OCI-LY7 (cell line): Measurements from ENCODE around the gene SWT1. TPM values are rescaled to one million over a fixed set of nuclear protein-coding genes. Genes with fewer than 3 reads are reported as not detected.

Experiments
- BruUV-seq: library from RNA; stranded (reverse); fragments of 400-500 nt; replicated peaks from 2 replicates; lab custom pipeline; 2021; lab: Mats Ljungman, UMichigan
- CTCF ChIA-PET: fragments of 300-600 bp; sonication (Branson Sonifier 250); formaldehyde crosslinking; loops from one replicate; lab custom pipeline; 2022; ENCODE audit warnings: antibody characterized with exemption; ENCODE audit not compliant: unreplicated experiment; lab: Charles Lee
- POLR2A ChIA-PET: fragments of 300-600 bp; sonication (Branson Sonifier 250); formaldehyde crosslinking; loops from one replicate; lab custom pipeline; 2022; ENCODE audit warnings: antibody characterized with exemption; lab: Charles Lee
- DNase-seq: peaks from one replicate; pipeline ENCODE4 v3.0.0-alpha.2; 2015; ENCODE audit warnings: low spot score
- H2AFZ ChIP-seq: fragments of 200-600 bp; sonication (generic), shearing (Covaris generic); 2 replicates; pipeline ENCODE4 v1.6.1; 2014; ENCODE audit warnings: mild to moderate bottlenecking, antibody characterized with exemption, low read length, moderate library complexity
- H3K27ac ChIP-seq: fragments of 200-600 bp; sonication (generic); 2 replicates; pipeline ENCODE4 v1.5.1; 2014; ENCODE audit warnings: mixed run types, low read depth, mild to moderate bottlenecking, moderate library complexity, low read length, inconsistent platforms; ENCODE audit not compliant: poor library complexity, severe bottlenecking
- H3K36me3 ChIP-seq: fragments of 200-600 bp; sonication (generic); 2 replicates; pipeline ENCODE4 v1.6.1; 2014; ENCODE audit warnings: mild to moderate bottlenecking, antibody characterized with exemption, low read length, moderate library complexity, mixed read lengths; ENCODE audit not compliant: insufficient read depth
- H3K4me1 ChIP-seq: fragments of 200-600 bp; sonication (generic); 2 replicates; pipeline ENCODE4 v1.5.1; 2014; ENCODE audit warnings: mild to moderate bottlenecking, low read length; ENCODE audit not compliant: insufficient read depth, poor library complexity, severe bottlenecking
- H3K4me2 ChIP-seq: fragments of 200-600 bp; sonication (generic); 2 replicates; pipeline ENCODE4 v1.6.1; 2014; ENCODE audit warnings: mild to moderate bottlenecking, low read length
- H3K4me3 ChIP-seq: fragments of 200-600 bp; sonication (generic); 2 replicates; pipeline ENCODE4 v1.5.1; 2014; ENCODE audit warnings: mild to moderate bottlenecking, low read depth, low read length; ENCODE audit not compliant: poor library complexity, severe bottlenecking
- H3K79me2 ChIP-seq: fragments of 200-600 bp; sonication (generic); 2 replicates; pipeline ENCODE4 v1.6.1; 2016; ENCODE audit warnings: low read depth, mild to moderate bottlenecking, low read length, moderate library complexity, mixed read lengths; ENCODE audit not compliant: insufficient read depth
- H3K9me2 ChIP-seq: fragments of 200-600 bp; sonication (generic); 2 replicates; pipeline ENCODE4 v1.6.1; 2016; ENCODE audit warnings: mild to moderate bottlenecking, low read length, mixed read lengths; ENCODE audit not compliant: insufficient read depth
- H3K9me3 ChIP-seq: fragments of 200-600 bp; sonication (generic); 2 replicates; pipeline ENCODE4 v1.6.1; 2014; ENCODE audit warnings: mild to moderate bottlenecking, mixed run types, low read length, mixed read lengths
- H4K20me1 ChIP-seq: fragments of 200-600 bp; sonication (generic); 2 replicates; pipeline ENCODE4 v1.6.1; 2014; ENCODE audit warnings: mild to moderate bottlenecking, antibody characterized with exemption, low read length, moderate library complexity, mixed read lengths; ENCODE audit not compliant: insufficient read depth
- CTCF ChIP-seq: fragments of 200-600 bp; sonication (generic); conservative IDR thresholded peaks from 2 replicates; pipeline ENCODE4 v1.5.1; 2014; ENCODE audit warnings: mild to moderate bottlenecking, antibody characterized with exemption, low read length, moderate library complexity, mixed read lengths
- EZH2phosphoT487 ChIP-seq: fragments of 200-600 bp; sonication (generic); IDR thresholded peaks from 2 replicates; pipeline ENCODE4 v1.6.1; 2018; ENCODE audit warnings: low read depth, borderline replicate concordance, mild to moderate bottlenecking, mixed run types, antibody characterized with exemption, low read length, moderate library complexity, mixed read lengths
- intact Hi-C: fragments of 100-400 bp; cut with micrococcal nuclease; formaldehyde crosslinking; loops from one replicate; pipeline ENCODE4 v1.10.0; 2022; ENCODE audit not compliant: unreplicated experiment
- total RNA-seq, 2 experiments: library from RNA; depleted of rRNA in 1 of 2; stranded (reverse); fragments of >200 nt in 1 of 2; shearing (Covaris generic) in 1 of 2; gene quantifications; 2 replicates each; pipeline ENCODE4 v1.2.3, GENCODE V29; 2014 to 2022

The SWT1 gene
- total RNA-seq, 2 experiments from 2014 or later = 2.1 to 2.6 TPM

GRCh38 chr1:185262151-185262550 is 105.2 kb downstream of the SWT1 start:
- DNase-seq = no peak
- Histone ChIP-seq H3K4me3 (no peak overlapping the region), H3K4me2 (no peak overlapping the region), H4K20me1 (no peaks in the 10 kb centered on the region), H3K9me3 (no peaks in the 10 kb centered on the region), H3K79me2 (no peaks in the 10 kb centered on the region), H3K36me3 (no peaks in the 10 kb centered on the region), H3K9me2 (no peaks in the 10 kb centered on the region), H3K4me1 (no peaks in the 10 kb centered on the region), H3K27ac (no peak overlapping the region), H2AFZ (no peak overlapping the region)
- ChIA-PET CTCF (no interaction called here), POLR2A (interaction anchor here (0.7 to 1.4 kb wide), 2 partner anchors 22 to 33 kb away, joined by 3 read pairs; no protein-coding TSS in a partner anchor)
- intact Hi-C loops = no loop called here
- TF ChIP-seq EZH2phosphoT487 = no peak
- TF ChIP-seq CTCF = no peak
- BruUV-seq = no TSS peak

GRCh38 chr1:185263292-185263691 is 106.3 kb downstream of the SWT1 start:
- intact Hi-C loops = no loop called here
- CTCF ChIA-PET = no interaction called here

More at GRCh38 chr1:185263292-185263691, 106.3 kb downstream of the SWT1 start:
- no peak overlapping the region for H3K4me2 ChIP-seq
- H3K4me1 ChIP-seq = no peaks in the 10 kb centered on the region
- H3K9me3 ChIP-seq = no peaks in the 10 kb centered on the region
- DNase-seq = no peak
- POLR2A ChIA-PET = interaction anchor here (0.8 to 1.4 kb wide), 2 partner anchors 14 to 32 kb away, joined by 3 read pairs; no protein-coding TSS in a partner anchor
- no peak overlapping the region for H3K27ac ChIP-seq
- no peaks in the 10 kb centered on the region for H3K79me2 ChIP-seq
- no TSS peak for BruUV-seq
- H3K9me2 ChIP-seq = no peaks in the 10 kb centered on the region
- H2AFZ ChIP-seq = no peak overlapping the region
- H3K4me3 ChIP-seq = no peak overlapping the region
- no peak for TF ChIP-seq EZH2phosphoT487
- TF ChIP-seq CTCF = no peak
- no peaks in the 10 kb centered on the region for H4K20me1 ChIP-seq
- H3K36me3 ChIP-seq = no peaks in the 10 kb centered on the region
